ENCODE measurements around the gene SMC6. TPM values are rescaled to one million over a fixed set of nuclear protein-coding genes. Genes with fewer than 3 reads are reported as not detected.

The SMC6 gene
- total RNA-seq, 6 experiments from 2014 or later: 13.4 to 17.6 (median 16.6) TPM

GRCh38 chr2:17733599-17733998 is 20.0 kb downstream of the SMC6 start:
- no peak overlapping the region for H3K4me3 Mint-ChIP-seq
- H3K36me3 Mint-ChIP-seq (ENCODE audit: low read depth): peaks cover 20% of the 10 kb centered on the region
- no peak for DNase-seq
- no peak for TF ChIP-seq CTCF (IDR thresholded peaks at IDR 0.05)
- peaks cover 36% of the 10 kb centered on the region for H3K4me1 Mint-ChIP-seq (ENCODE audit: low read depth)
- H3K27me3 Mint-ChIP-seq (ENCODE audit: insufficient read depth): no peaks in the 10 kb centered on the region
- H3K9me3 Mint-ChIP-seq: no peaks in the 10 kb centered on the region
- no peak overlapping the region for H3K27ac Mint-ChIP-seq

- Mint-ChIP-seq H3K4me1 (ENCODE audit: low read depth) (0 out of 2 replicates have a peak, but pooled peaks cover 5% of the 10 kb centered on the region), H3K27me3 (ENCODE audit: insufficient read depth) (no peaks in the 10 kb centered on the region), H3K36me3 (ENCODE audit: low read depth) (peaks cover 11% of the 10 kb centered on the region; the same call in 1 of the 2 replicates), H3K4me3 (no peak overlapping the region), H3K9me3 (no peaks in the 10 kb centered on the region), H3K27ac (no peak overlapping the region)
- TF ChIP-seq CTCF (IDR thresholded peaks at IDR 0.05): no peak
- no peak for DNase-seq
These were observed 23.7 kb downstream of the SMC6 start for GRCh38 chr2:17729880-17730279.

- Mint-ChIP-seq H3K9me3 (no peaks in the 10 kb centered on the region), H3K36me3 (ENCODE audit: low read depth) (peaks cover 11% of the 10 kb centered on the region; the same call in 1 of the 2 replicates), H3K4me3 (no peak overlapping the region), H3K27ac (no peak overlapping the region; the same call in 1 of the 2 replicates), H3K4me1 (ENCODE audit: low read depth) (no peaks in the 10 kb centered on the region), H3K27me3 (ENCODE audit: insufficient read depth) (no peaks in the 10 kb centered on the region)
- TF ChIP-seq CTCF (IDR thresholded peaks at IDR 0.05): no peak
- no peak for DNase-seq
These were observed 25.4 kb downstream of the SMC6 start for GRCh38 chr2:17728210-17728609.

GRCh38 chr2:17719562-17720371 is 33.8 kb downstream of the SMC6 start:
- H3K27me3 Mint-ChIP-seq (ENCODE audit: insufficient read depth): no peaks in the 10 kb centered on the region
- TF ChIP-seq CTCF (IDR thresholded peaks at IDR 0.05): peak; percentile 92
- peak; percentile 4 for DNase-seq
- peaks cover under 1% of the 10 kb centered on the region; the same call in 1 of the 2 replicates for H3K36me3 Mint-ChIP-seq (ENCODE audit: low read depth)
- no peak overlapping the region for H3K27ac Mint-ChIP-seq
- no peaks in the 10 kb centered on the region for H3K4me1 Mint-ChIP-seq (ENCODE audit: low read depth)
- H3K9me3 Mint-ChIP-seq: no peaks in the 10 kb centered on the region
- H3K4me3 Mint-ChIP-seq: no peak overlapping the region

- no peak for DNase-seq
- Mint-ChIP-seq H3K27me3 (ENCODE audit: insufficient read depth) (no peaks in the 10 kb centered on the region), H3K27ac (no peak overlapping the region), H3K4me3 (no peak overlapping the region), H3K9me3 (no peaks in the 10 kb centered on the region), H3K4me1 (ENCODE audit: low read depth) (no peaks in the 10 kb centered on the region), H3K36me3 (ENCODE audit: low read depth) (peaks cover 4% of the 10 kb centered on the region; the same call in 1 of the 2 replicates)
- TF ChIP-seq CTCF (IDR thresholded peaks at IDR 0.05): no peak
These were observed 34.9 kb downstream of the SMC6 start for GRCh38 chr2:17718689-17719088.
